Esophagus squamous epithelium (tissue), 5 donors: ENCODE results near the gene ADAP1. TPM values are rescaled to one million over a fixed set of nuclear protein-coding genes. Genes with fewer than 3 reads are reported as not detected.

Experiments used
- DNase-seq: peaks from one replicate; lab custom pipeline; 2025; lab: John Stamatoyannopoulos, UW
- H3K27ac ChIP-seq, 4 donors: fragments of 200-600 bp; sonication (generic); one replicate each; pipeline ENCODE4 v1.5.1; 2016 to 2019; ENCODE audit warnings: mild to moderate bottlenecking in 1 of 4
- H3K27me3 ChIP-seq, 4 donors: fragments of 200-600 bp; sonication (generic); 1 replicate in 3 of 4; 2 replicates in 1 of 4; pipeline versions ENCODE4 v1.5.1 to v1.6.0; 2017 to 2021; ENCODE audit warnings: antibody characterized with exemption in 1 of 4
- H3K36me3 ChIP-seq, 3 donors: fragments of 200-600 bp; sonication (generic); one replicate each; pipeline ENCODE4 v1.5.1; 2016 to 2019
- H3K4me1 ChIP-seq, 3 donors: fragments of 200-600 bp; sonication (generic); one replicate each; pipeline ENCODE4 v1.5.1; 2017 to 2019
- H3K4me3 ChIP-seq, 4 donors: fragments of 200-600 bp; sonication (generic); 1 replicate in 3 of 4; 2 replicates in 1 of 4; pipeline ENCODE4 v1.5.1; 2016 to 2019; ENCODE audit warnings: mild to moderate bottlenecking in 2 of 4, moderate library complexity in 1 of 4
- H3K9me3 ChIP-seq, 3 donors: fragments of 200-600 bp; sonication (generic); one replicate each; pipeline ENCODE4 v1.5.1; 2016 to 2019
- POLR2A ChIP-seq, 4 donors: fragments of 450-650 bp; IDR thresholded peaks; one replicate each; pipeline ENCODE4 v1.6.1; 2017; ENCODE audit warnings: antibody characterized with exemption in 4 of 4, mild to moderate bottlenecking in 4 of 4, moderate library complexity in 3 of 4
- WGBS, 2 donors: methylation state at CpG; one replicate each; pipeline ENCODE4 v1.1.5; 2018; 5-methylcytosine and 5-hydroxymethylcytosine counted together
- intact Hi-C: fragments of 100-400 bp; cut with DNase I; formaldehyde crosslinking; loops from one replicate; pipeline ENCODE4 v1.15.0; 2022
- total RNA-seq, 4 donors: library from RNA; depleted of rRNA; stranded (reverse); fragments of >200 nt; gene quantifications; one replicate each; pipeline ENCODE4 v1.1.0, GENCODE V29; 2016
- TF ChIP-seq, protein P1 (sequence below), 6 experiments: fragments of 450-650 bp in 4 of 6; fragments of 200-600 bp in 2 of 6; sonication (generic) in 2 of 6; IDR thresholded peaks; one replicate each; pipeline ENCODE4 v1.5.1; 2016 to 2019; ENCODE audit warnings: antibody characterized with exemption in 6 of 6, mild to moderate bottlenecking in 4 of 6, moderate library complexity in 4 of 6
- donor health status: DM: yes; HTN: yes; CAD: no.

The ADAP1 gene
- total RNA-seq, 4 donors from 2014 or later: 6.0 to 13.7 (median 9.9) TPM

DNA sequence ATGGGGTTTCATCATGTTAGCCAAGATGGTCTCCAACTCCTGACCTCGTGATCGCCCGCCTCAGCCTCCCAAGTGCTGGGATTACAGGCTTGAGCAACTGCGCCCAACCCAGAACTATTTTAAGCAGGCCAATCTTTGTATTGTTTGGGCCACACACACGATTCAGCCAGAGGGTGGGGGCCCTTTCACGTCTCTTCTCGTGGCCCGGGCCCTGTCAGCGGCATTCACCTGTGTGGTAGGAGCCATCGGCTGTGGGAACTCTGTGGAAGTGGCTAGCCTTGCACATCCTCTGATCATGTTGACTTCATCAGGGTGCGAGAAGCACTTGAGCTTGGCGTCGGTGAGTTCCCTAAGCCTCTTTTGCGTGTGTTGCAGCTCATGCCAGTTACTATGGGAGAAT is 105.3 kb downstream of the ADAP1 start:
- intact Hi-C loops: no loop called here
- 84 to 94% methylated on average over 12 to 13 of the region's 14 CpGs for WGBS, 2 donors
- DNase-seq: no peak
- Histone ChIP-seq H3K4me3 (no peak overlapping the region), H3K27me3 (no peaks in the 10 kb centered on the region), H3K36me3 (peaks cover 9 to 98% (median 34%) of the 10 kb centered on the region in 3 donors), H3K9me3 (no peaks in the 10 kb centered on the region), H3K4me1 (no peaks in the 10 kb centered on the region), H3K27ac (no peak overlapping the region)
- TF ChIP-seq POLR2A (IDR thresholded peaks at IDR 0.05): no peak
- TF ChIP-seq, protein P1, sequence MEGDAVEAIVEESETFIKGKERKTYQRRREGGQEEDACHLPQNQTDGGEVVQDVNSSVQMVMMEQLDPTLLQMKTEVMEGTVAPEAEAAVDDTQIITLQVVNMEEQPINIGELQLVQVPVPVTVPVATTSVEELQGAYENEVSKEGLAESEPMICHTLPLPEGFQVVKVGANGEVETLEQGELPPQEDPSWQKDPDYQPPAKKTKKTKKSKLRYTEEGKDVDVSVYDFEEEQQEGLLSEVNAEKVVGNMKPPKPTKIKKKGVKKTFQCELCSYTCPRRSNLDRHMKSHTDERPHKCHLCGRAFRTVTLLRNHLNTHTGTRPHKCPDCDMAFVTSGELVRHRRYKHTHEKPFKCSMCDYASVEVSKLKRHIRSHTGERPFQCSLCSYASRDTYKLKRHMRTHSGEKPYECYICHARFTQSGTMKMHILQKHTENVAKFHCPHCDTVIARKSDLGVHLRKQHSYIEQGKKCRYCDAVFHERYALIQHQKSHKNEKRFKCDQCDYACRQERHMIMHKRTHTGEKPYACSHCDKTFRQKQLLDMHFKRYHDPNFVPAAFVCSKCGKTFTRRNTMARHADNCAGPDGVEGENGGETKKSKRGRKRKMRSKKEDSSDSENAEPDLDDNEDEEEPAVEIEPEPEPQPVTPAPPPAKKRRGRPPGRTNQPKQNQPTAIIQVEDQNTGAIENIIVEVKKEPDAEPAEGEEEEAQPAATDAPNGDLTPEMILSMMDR (IDR thresholded peaks at IDR 0.05): no peak

Other genes starting within 250 kb of the ADAP1 start
- gene DNAAF5, start 228.0 kb downstream of the ADAP1 start, total RNA-seq: 10 to 100 TPM; 23.7 to 30.1 (median 28.2) TPM
- 10 to 100 TPM; 10.2 to 13.1 (median 12.5) TPM for gene PRKAR1B, start 227.4 kb downstream of the ADAP1 start, total RNA-seq
- 100 to 1,000 TPM in 3 of 4 donors, 10 to 100 TPM in 1; 78.0 to 113 (median 105) TPM for gene SUN1, start 122.2 kb downstream of the ADAP1 start, total RNA-seq
- 10 to 100 TPM; 22.3 to 29.6 (median 27.8) TPM for gene GET4, start 78.1 kb downstream of the ADAP1 start, total RNA-seq
- 10 to 100 TPM in 1 of 4 donors, 1 to 10 TPM in 3; 4.0 to 13.0 (median 6.9) TPM for gene COX19, start 20.9 kb upstream of the ADAP1 start, total RNA-seq
- gene CYP2W1, start 28.5 kb upstream of the ADAP1 start, total RNA-seq: under 1 TPM in 1 of 4 donors, not detected in 3; 0.76 TPM
- gene GPR146, start 89.9 kb upstream of the ADAP1 start, total RNA-seq: 10 to 100 TPM in 1 of 4 donors, 1 to 10 TPM in 3; 1.1 to 12.8 (median 3.5) TPM
- 1 to 10 TPM in 3 of 4 donors, under 1 TPM in 1; 0.87 to 2.3 (median 1.5) TPM for gene GPER1, start 133.4 kb upstream of the ADAP1 start, total RNA-seq
- gene ZFAND2A, start 205.5 kb upstream of the ADAP1 start, total RNA-seq: 10 to 100 TPM in 3 of 4 donors, 1 to 10 TPM in 1; 6.4 to 23.3 (median 14.0) TPM